Endothelial cell of umbilical vein (primary cell): Measurements from ENCODE around the gene HDAC4. TPM values are rescaled to one million over a fixed set of nuclear protein-coding genes. Genes with fewer than 3 reads are reported as not detected.

ENCODE experiments used
- BruUV-seq: library from RNA; stranded (reverse); fragments of 400-500 nt; replicated peaks from 2 replicates; lab custom pipeline; 2021; lab: Mats Ljungman, UMichigan
- CTCF ChIA-PET: fragments of 300-600, 350-600 bp; sonication (Branson Sonifier 250); formaldehyde crosslinking; loops from one replicate; lab custom pipeline; 2021; ENCODE audit warnings: antibody characterized with exemption, inconsistent platforms; lab: Charles Lee
- POLR2A ChIA-PET: fragments of 300-600, 350-600 bp; sonication (Branson Sonifier 250); formaldehyde crosslinking; loops from one replicate; lab custom pipeline; 2021; ENCODE audit warnings: antibody characterized with exemption, inconsistent platforms; lab: Charles Lee
- DNase-seq: peaks from one replicate; pipeline ENCODE4 v3.0.0-alpha.2; 2011; ENCODE audit warnings: low read depth, low spot score
- FAIRE-seq: peaks from 2 replicates; lab custom pipeline; 2011; peaks lifted over from hg19 to GRCh38; lab: Jason Lieb, UNC
- H2AFZ ChIP-seq: 2 replicates; pipeline ENCODE4 v1.6.0; 2012; ENCODE audit warnings: low read depth, low read length, control low read depth, inconsistent platforms
- H3K27ac ChIP-seq: 2 replicates; pipeline ENCODE4 v1.5.1; 2011; ENCODE audit warnings: low read depth, mild to moderate bottlenecking, control low read depth, low read length, moderate library complexity; ENCODE audit not compliant: insufficient read depth
- H3K27me3 ChIP-seq, 2 experiments: 2 replicates each; pipeline versions ENCODE4 v1.6.0 to v1.6.1; 2011; ENCODE audit warnings: low read length in 2 of 2, mixed read lengths in 1 of 2; ENCODE audit not compliant: control insufficient read depth in 2 of 2, insufficient read depth in 2 of 2
- H3K36me3 ChIP-seq, 2 experiments: 2 replicates in 1 of 2; 3 replicates in 1 of 2; pipeline ENCODE4 v1.5.1; 2011; ENCODE audit warnings: low read length in 2 of 2, mild to moderate bottlenecking in 1 of 2, moderate library complexity in 1 of 2; ENCODE audit not compliant: control insufficient read depth in 2 of 2, insufficient read depth in 2 of 2; ENCODE audit errors: extremely low read depth in 1 of 2
- H3K4me1 ChIP-seq: 3 replicates; pipeline ENCODE4 v1.5.1; 2011; ENCODE audit warnings: mild to moderate bottlenecking, low read length; ENCODE audit not compliant: control insufficient read depth, insufficient read depth; ENCODE audit errors: extremely low read depth
- H3K4me2 ChIP-seq: 2 replicates; pipeline ENCODE4 v1.6.1; 2011; ENCODE audit warnings: low read length, control low read depth, mixed read lengths; ENCODE audit not compliant: insufficient read depth
- H3K4me3 ChIP-seq, 3 experiments: fragments of 200-600 bp in 1 of 3; sonication (generic), shearing (Covaris generic) in 1 of 3; replicated peaks in 1 of 3; 2 replicates each; pipeline ENCODE4 v1.5.1; 2011 to 2016; ENCODE audit warnings: control low read depth in 3 of 3, low read length in 3 of 3, mild to moderate bottlenecking in 2 of 3, inconsistent platforms in 1 of 3, low read depth in 1 of 3, moderate library complexity in 1 of 3; ENCODE audit not compliant: insufficient read depth in 1 of 3
- H3K79me2 ChIP-seq: 2 replicates; pipeline ENCODE4 v1.6.0; 2012; ENCODE audit warnings: low read length, inconsistent platforms; ENCODE audit not compliant: control insufficient read depth, insufficient read depth
- H3K9ac ChIP-seq: replicated peaks from 2 replicates; pipeline ENCODE3; 2011; ENCODE audit warnings: low read length, control low read depth; ENCODE audit not compliant: insufficient read depth; ENCODE audit errors: extremely low read depth
- H3K9me1 ChIP-seq: replicated peaks from 3 replicates; pipeline ENCODE4 v1.6.0; 2011; ENCODE audit warnings: mild to moderate bottlenecking, low read length; ENCODE audit not compliant: control insufficient read depth, insufficient read depth; ENCODE audit errors: extremely low read depth
- H3K9me3 ChIP-seq: replicated peaks from 2 replicates; pipeline ENCODE4 v1.5.1; 2012; ENCODE audit warnings: low read length, inconsistent platforms; ENCODE audit not compliant: control insufficient read depth, insufficient read depth
- H4K20me1 ChIP-seq: replicated peaks from 2 replicates; pipeline ENCODE3; 2011; ENCODE audit warnings: mild to moderate bottlenecking, low read length; ENCODE audit not compliant: control insufficient read depth, insufficient read depth; ENCODE audit errors: extremely low read depth
- CTCF ChIP-seq, 2 donors: IDR thresholded peaks; 1 replicate in 1 of 2; 2 replicates in 1 of 2; pipeline ENCODE4 v1.5.1; 2011; ENCODE audit warnings: low read length in 2 of 2, mild to moderate bottlenecking in 2 of 2, moderate library complexity in 2 of 2, control low read depth in 1 of 2, inconsistent platforms in 1 of 2, low read depth in 1 of 2; ENCODE audit not compliant: insufficient read depth in 1 of 2; ENCODE audit errors: extremely low read depth in 1 of 2
- EZH2 ChIP-seq: IDR thresholded peaks from 2 replicates; pipeline ENCODE4 v1.6.1; 2012; ENCODE audit warnings: borderline replicate concordance, low read depth, mild to moderate bottlenecking, moderate library complexity, low read length, inconsistent platforms; ENCODE audit not compliant: severe bottlenecking
- FOS ChIP-seq: IDR thresholded peaks from 2 replicates; pipeline ENCODE4 v1.6.1; 2011; ENCODE audit warnings: mild to moderate bottlenecking, low read length, moderate library complexity, borderline replicate concordance; ENCODE audit not compliant: insufficient read depth
- GATA2 ChIP-seq: IDR thresholded peaks from 2 replicates; pipeline ENCODE4 v1.7.0; 2011; ENCODE audit warnings: low read depth, mild to moderate bottlenecking, moderate library complexity, mixed read lengths, low read length; ENCODE audit not compliant: insufficient read length, insufficient read depth
- JUN ChIP-seq: IDR thresholded peaks from 2 replicates; pipeline ENCODE4 v1.6.1; 2011; ENCODE audit warnings: borderline replicate concordance, low read depth; ENCODE audit not compliant: insufficient read length, insufficient read depth
- MAX ChIP-seq: IDR thresholded peaks from 2 replicates; pipeline ENCODE4 v1.6.1; 2011; ENCODE audit not compliant: insufficient read depth, insufficient read length
- MYC ChIP-seq: IDR thresholded peaks from one replicate; pipeline ENCODE4 v1.6.1; 2011; ENCODE audit warnings: mild to moderate bottlenecking, low read depth, low read length
- POLR2A ChIP-seq: IDR thresholded peaks from 2 replicates; pipeline ENCODE4 v1.6.1; 2012; ENCODE audit warnings: low read depth, mild to moderate bottlenecking, control low read depth, low read length
- POLR2AphosphoS5 ChIP-seq: IDR thresholded peaks from 2 replicates; pipeline ENCODE4 v1.6.1; 2012; ENCODE audit warnings: low read depth, mild to moderate bottlenecking, control low read depth, low read length, moderate library complexity; ENCODE audit not compliant: insufficient read depth
- dilution Hi-C: fragments of 300-500 bp; cut with MboI; formaldehyde crosslinking; loops from one replicate; pipeline ENCODE4 v1.15.0; 2019; ENCODE audit warnings: low sequenced_read_pairs; ENCODE audit not compliant: extremely low pct_ligation_motif_present
- intact Hi-C: fragments of 100-400 bp; cut with micrococcal nuclease; formaldehyde crosslinking; loops from one replicate; pipeline ENCODE4 v1.10.0; 2022
- polyA plus RNA-seq, 4 experiments: library from polyadenylated mRNA; depleted of rRNA in 3 of 4; stranded (reverse) in 3 of 4; unstranded in 1 of 4; fragments of >200 nt; gene quantifications; 2 replicates each; pipeline versions ENCODE4 v1.2.1 to v1.2.3, GENCODE V29; 2011 to 2012; ENCODE audit warnings: missing spikeins in 1 of 4
- total RNA-seq: library from RNA; stranded (reverse); gene quantifications from 2 replicates; pipeline ENCODE4 v1.2.3, GENCODE V29; 2021

The HDAC4 gene
- total and polyA plus RNA-seq, 2 donors (not counting 3 experiments of a cell fraction or from before 2014, with no cell fraction given): 13.4 to 33.0 TPM

GRCh38 chr2:239201884-239202283, 198.9 kb downstream of the HDAC4 start:
- ChIA-PET CTCF (no interaction called here), POLR2A (no interaction called here)
- Histone ChIP-seq H3K4me3 (no peak overlapping the region), H2AFZ (no peak overlapping the region), H3K36me3 (no peaks in the 10 kb centered on the region), H3K27me3 (no peaks in the 10 kb centered on the region), H3K9me1 (no peaks in the 10 kb centered on the region), H3K79me2 (no peaks in the 10 kb centered on the region), H3K27ac (no peak overlapping the region), H3K4me2 (no peak overlapping the region), H4K20me1 (no peaks in the 10 kb centered on the region), H3K9ac (no peak overlapping the region), H3K4me1 (no peaks in the 10 kb centered on the region), H3K9me3 (no peaks in the 10 kb centered on the region)
- BruUV-seq: no TSS peak
- FAIRE-seq (no peak), DNase-seq (no peak)
- no peak for TF ChIP-seq EZH2
- TF ChIP-seq MYC: no peak
- no peak for TF ChIP-seq GATA2
- TF ChIP-seq JUN: no peak
- no peak for TF ChIP-seq POLR2AphosphoS5
- TF ChIP-seq FOS: no peak
- intact Hi-C loops (no loop called here), dilution Hi-C loops (no loop called here)

GRCh38 chr2:239201531-239201876, 199.3 kb downstream of the HDAC4 start:
- Histone ChIP-seq H3K27ac (no peak overlapping the region), H3K36me3 (peaks cover 0 to 2% of the 10 kb centered on the region in 2 experiments), H3K4me3 (no peak overlapping the region), H3K9me1 (no peaks in the 10 kb centered on the region), H3K9me3 (no peaks in the 10 kb centered on the region), H3K9ac (no peak overlapping the region), H3K27me3 (no peaks in the 10 kb centered on the region), H3K79me2 (no peaks in the 10 kb centered on the region), H4K20me1 (no peaks in the 10 kb centered on the region), H3K4me2 (no peak overlapping the region), H2AFZ (no peak overlapping the region), H3K4me1 (no peaks in the 10 kb centered on the region)
- ChIA-PET POLR2A (no interaction called here), CTCF (no interaction called here)
- no TSS peak for BruUV-seq
- FAIRE-seq (no peak), DNase-seq (no peak)
- intact Hi-C loops: no loop called here
- TF ChIP-seq POLR2AphosphoS5: no peak
- TF ChIP-seq MYC: no peak
- no peak for TF ChIP-seq FOS
- no peak for TF ChIP-seq MAX
- TF ChIP-seq EZH2: no peak
- no peak for TF ChIP-seq CTCF (IDR thresholded peaks at IDR 0.05; ENCODE audit: extremely low read depth in 1 of 2, insufficient read depth in 1 of 2, low read depth in 1 of 2, low read length in 2 of 2)
- no peak for TF ChIP-seq POLR2A
- no peak for TF ChIP-seq JUN
- no peak for TF ChIP-seq GATA2
- dilution Hi-C loops: no loop called here
